ENCODE data around the gene C6orf52. TPM values are rescaled to one million over a fixed set of nuclear protein-coding genes. Genes with fewer than 3 reads are reported as not detected.
"Not testable (repeated sequence)": the region's sequence is repeated elsewhere in the genome, so short reads cannot be mapped to it uniquely, and the experiment has no call there.

C6orf52 gene
- total and polyA plus RNA-seq, 5 donors from 2014 or later = 0.68 to 2.6 (median 2.3) TPM; not detected in 2

DNA sequence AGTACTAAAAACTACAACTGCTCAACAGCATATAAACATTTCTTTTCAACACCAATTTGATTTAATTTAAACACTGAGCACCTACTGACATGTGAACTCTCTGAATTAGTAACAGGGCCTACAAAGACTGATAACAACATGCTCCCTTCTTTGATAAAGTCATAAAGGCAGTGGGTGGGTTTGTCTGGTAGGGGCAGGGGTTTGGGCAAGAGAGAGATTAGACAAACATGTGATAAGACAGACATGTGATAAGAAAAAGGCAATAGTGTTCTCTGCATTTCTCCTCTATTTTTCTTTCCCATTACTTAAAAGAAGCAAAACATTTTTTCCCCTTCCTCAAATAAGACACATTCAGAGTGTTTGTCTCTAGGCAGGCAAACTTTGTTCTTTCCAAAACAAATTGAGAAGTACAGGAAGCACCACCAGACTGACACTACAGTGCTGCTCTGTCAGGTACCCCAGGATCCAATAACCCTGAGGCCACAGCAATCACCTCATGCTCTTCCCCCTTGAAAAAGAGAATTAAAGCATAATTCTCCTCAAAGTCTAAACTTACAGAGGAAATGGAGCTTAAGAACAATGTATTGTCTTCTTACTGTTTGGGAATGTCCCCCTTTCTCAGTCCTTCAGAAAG is 11.9 kb downstream of the C6orf52 start:
- Histone ChIP-seq H3K36me3 (ENCODE audit: control insufficient read depth, insufficient read depth, low read length) (no peaks in the 10 kb centered on the region), H3K27ac (ENCODE audit: insufficient read depth, low read length, poor library complexity, severe bottlenecking) (no peak overlapping the region), H3K27me3 (ENCODE audit: control insufficient read depth, insufficient read depth, low read length) (no peaks in the 10 kb centered on the region), H3K4me3 (ENCODE audit: low read depth, low read length) (no peak overlapping the region), H3K4me1 (ENCODE audit: control insufficient read depth, insufficient read depth, low read length, poor library complexity, severe bottlenecking) (peaks cover 8% of the 10 kb centered on the region), H3K9me3 (ENCODE audit: control insufficient read depth in 2 of 2, low read length in 2 of 2) (no peaks in the 10 kb centered on the region)
- H3K36me3 Mint-ChIP-seq = no peaks in the 10 kb centered on the region
- no peaks in the 10 kb centered on the region for H3K9me3 Mint-ChIP-seq
- ATAC-seq (ENCODE audit: low read depth in 2 of 2) = no peak
- H3K27ac Mint-ChIP-seq = peak overlapping the region in 1 of 3 donors; percentile 50
- peaks cover 9% of the 10 kb centered on the region for H3K27me3 Mint-ChIP-seq
- DNase-seq = no peak
- peaks cover 1 to 17% (median 13%) of the 10 kb centered on the region in 4 donors for H3K4me1 Mint-ChIP-seq
- no peak overlapping the region for H3K4me3 Mint-ChIP-seq

DNA sequence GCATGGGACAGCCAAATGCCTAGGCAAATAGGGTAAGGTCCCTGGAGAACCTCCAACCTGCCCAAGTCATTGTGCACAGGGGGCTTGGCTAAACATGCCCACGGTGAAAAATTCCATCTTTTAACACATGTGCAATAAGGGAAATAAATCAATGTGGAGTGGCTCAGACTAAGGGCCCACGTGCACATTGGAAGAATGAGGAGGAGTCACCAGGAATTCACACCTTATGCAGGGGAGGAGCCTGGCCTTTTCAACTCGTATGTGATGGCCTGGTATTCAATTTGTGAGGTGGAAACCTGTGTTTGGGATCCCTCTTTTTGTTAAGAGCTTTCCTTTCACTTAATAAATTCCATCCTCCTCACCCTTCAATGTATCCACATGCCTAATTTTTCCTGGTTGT is 12.6 kb downstream of the C6orf52 start:
- Histone ChIP-seq H3K9me3 (ENCODE audit: control insufficient read depth in 2 of 2, low read length in 2 of 2) (no peaks in the 10 kb centered on the region), H3K4me1 (ENCODE audit: control insufficient read depth, insufficient read depth, low read length, poor library complexity, severe bottlenecking) (peaks cover 8% of the 10 kb centered on the region), H3K4me3 (ENCODE audit: low read depth, low read length) (no peak overlapping the region), H3K27me3 (ENCODE audit: control insufficient read depth, insufficient read depth, low read length) (no peaks in the 10 kb centered on the region), H3K27ac (ENCODE audit: insufficient read depth, low read length, poor library complexity, severe bottlenecking) (no peak overlapping the region), H3K36me3 (ENCODE audit: control insufficient read depth, insufficient read depth, low read length) (no peaks in the 10 kb centered on the region)
- H3K9me3 Mint-ChIP-seq = no peaks in the 10 kb centered on the region
- no peak for ATAC-seq (ENCODE audit: low read depth in 2 of 2)
- peaks cover 9% of the 10 kb centered on the region for H3K27me3 Mint-ChIP-seq
- DNase-seq = no peak
- peaks cover 1 to 17% (median 13%) of the 10 kb centered on the region in 4 donors for H3K4me1 Mint-ChIP-seq
- no peaks in the 10 kb centered on the region for H3K36me3 Mint-ChIP-seq
- peak overlapping the region in 1 of 3 donors; percentile 50 for H3K27ac Mint-ChIP-seq
- no peak overlapping the region for H3K4me3 Mint-ChIP-seq

DNA sequence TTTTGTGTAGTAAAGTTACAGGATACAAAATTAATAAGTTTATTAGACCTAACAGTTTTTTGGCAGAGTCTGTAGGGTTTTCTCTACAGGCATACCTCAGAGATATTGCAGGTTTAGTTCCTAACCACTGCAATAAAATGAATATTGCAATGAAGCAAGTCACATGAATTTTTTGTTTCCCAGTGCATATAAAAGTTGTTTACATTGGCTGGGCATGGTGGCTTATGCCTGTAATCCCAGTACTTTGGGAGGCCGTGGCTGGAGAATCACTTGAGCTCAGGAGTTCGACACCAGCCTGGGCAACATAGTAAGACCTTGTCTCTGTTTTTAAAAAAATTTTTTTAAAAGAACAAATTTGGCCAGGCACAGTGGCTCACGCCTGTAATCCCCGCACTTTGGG is 16.0 kb downstream of the C6orf52 start:
- H3K36me3 ChIP-seq (ENCODE audit: control insufficient read depth, insufficient read depth, low read length) = no peaks in the 10 kb centered on the region
- no peak overlapping the region for H3K4me3 Mint-ChIP-seq
- H3K27me3 ChIP-seq (ENCODE audit: control insufficient read depth, insufficient read depth, low read length) = no peaks in the 10 kb centered on the region
- peaks cover 8% of the 10 kb centered on the region for H3K4me1 ChIP-seq (ENCODE audit: control insufficient read depth, insufficient read depth, low read length, poor library complexity, severe bottlenecking)
- peaks cover under 1 to 8% (median 2%) of the 10 kb centered on the region in 4 donors for H3K4me1 Mint-ChIP-seq
- H3K27me3 Mint-ChIP-seq = no peaks in the 10 kb centered on the region
- H3K9me3 Mint-ChIP-seq = no peaks in the 10 kb centered on the region
- no peaks in the 10 kb centered on the region for H3K9me3 ChIP-seq (ENCODE audit: control insufficient read depth in 2 of 2, low read length in 2 of 2)
- no peak overlapping the region for H3K27ac ChIP-seq (ENCODE audit: insufficient read depth, low read length, poor library complexity, severe bottlenecking)
- no peaks in the 10 kb centered on the region for H3K36me3 Mint-ChIP-seq
- DNase-seq (no peak), ATAC-seq (ENCODE audit: low read depth in 2 of 2) (no peak)
- no peak overlapping the region for H3K4me3 ChIP-seq (ENCODE audit: low read depth, low read length)
- H3K27ac Mint-ChIP-seq = no peak overlapping the region

DNA sequence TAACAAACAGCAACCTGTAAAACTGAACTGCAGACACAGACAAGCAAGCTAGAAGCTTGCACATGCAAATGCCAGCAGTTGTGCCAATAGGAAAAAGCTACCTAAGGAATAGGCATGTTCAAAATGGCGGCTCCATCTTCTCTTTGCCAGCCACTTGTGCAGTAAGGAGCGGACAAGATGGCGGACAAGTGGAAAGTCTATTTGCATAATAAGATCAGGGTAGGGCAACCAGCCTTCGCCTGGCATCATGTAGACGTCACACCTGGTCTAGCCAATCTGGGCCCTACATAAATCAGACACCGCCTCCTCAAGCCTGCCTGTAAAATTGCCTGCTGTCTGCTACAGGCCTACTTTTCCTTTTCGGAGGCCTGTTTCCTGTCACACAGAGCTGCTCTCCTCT is 18.0 kb downstream of the C6orf52 start:
- Mint-ChIP-seq H3K36me3 (no peaks in the 10 kb centered on the region), H3K4me3 (no peak overlapping the region), H3K27ac (no peak overlapping the region), H3K9me3 (no peaks in the 10 kb centered on the region), H3K27me3 (peaks cover 5% of the 10 kb centered on the region), H3K4me1 (no peaks in the 10 kb centered on the region)
- Histone ChIP-seq H3K36me3 (ENCODE audit: control insufficient read depth, insufficient read depth, low read length) (no peaks in the 10 kb centered on the region), H3K4me3 (ENCODE audit: low read depth, low read length) (no peak overlapping the region), H3K27ac (ENCODE audit: insufficient read depth, low read length, poor library complexity, severe bottlenecking) (no peak overlapping the region), H3K27me3 (ENCODE audit: control insufficient read depth, insufficient read depth, low read length) (no peaks in the 10 kb centered on the region), H3K9me3 (ENCODE audit: control insufficient read depth in 2 of 2, low read length in 2 of 2) (no peaks in the 10 kb centered on the region), H3K4me1 (ENCODE audit: control insufficient read depth, insufficient read depth, low read length, poor library complexity, severe bottlenecking) (no peaks in the 10 kb centered on the region)
- ATAC-seq (ENCODE audit: low read depth in 2 of 2) (no peak), DNase-seq (no peak)

DNA sequence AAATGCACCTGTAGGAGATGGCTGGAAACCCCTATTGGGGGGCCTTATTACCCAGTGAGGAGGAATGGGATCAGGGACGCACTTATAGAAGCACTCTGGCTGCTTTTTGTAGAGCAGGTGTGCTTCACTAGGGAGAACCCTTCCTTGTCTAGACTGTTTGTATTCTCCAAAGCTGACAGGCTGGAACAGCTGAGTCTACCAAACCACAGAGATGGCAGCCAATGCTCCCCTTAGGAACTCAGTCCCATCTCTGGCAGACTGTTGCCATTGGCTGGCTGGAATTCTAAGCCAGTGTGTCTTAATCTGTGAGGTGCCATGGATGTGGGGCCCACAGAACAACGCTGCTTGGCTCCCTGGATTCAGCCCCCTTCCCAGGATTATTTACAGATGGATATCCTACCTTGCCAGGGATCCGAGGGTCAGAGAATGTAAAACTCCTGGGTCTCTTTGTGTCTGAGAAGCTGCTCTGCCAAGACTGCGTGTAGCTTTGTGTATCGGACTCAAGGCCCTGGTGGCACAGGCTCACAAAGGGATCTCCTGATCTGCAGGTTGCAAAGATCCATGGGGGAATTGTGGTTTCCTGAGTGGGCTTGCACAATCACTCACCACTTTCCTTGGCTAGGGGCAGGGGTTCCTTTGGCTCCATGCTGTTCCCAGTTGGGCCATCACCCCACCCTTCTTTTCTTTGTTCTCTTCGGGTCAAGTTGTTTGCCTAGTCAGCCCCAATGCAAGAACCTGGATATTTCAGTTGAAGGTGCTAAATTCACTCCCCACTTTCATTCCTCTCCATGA is 26.1 kb downstream of the C6orf52 start:
- no peak for ATAC-seq (ENCODE audit: low read depth in 2 of 2)
- Mint-ChIP-seq H3K4me1 (no peaks in the 10 kb centered on the region), H3K27ac (no peak overlapping the region), H3K36me3 (no peaks in the 10 kb centered on the region), H3K4me3 (no peak overlapping the region), H3K9me3 (peaks cover 0 to 5% (median 2%) of the 10 kb centered on the region in 7 donors), H3K27me3 (peaks cover 27% of the 10 kb centered on the region)
- no peak for DNase-seq
- H3K9me3 ChIP-seq (ENCODE audit: control insufficient read depth in 2 of 2, low read length in 2 of 2) = no peaks in the 10 kb centered on the region
- H3K4me3 ChIP-seq (ENCODE audit: low read depth, low read length) = no peak overlapping the region
- H3K36me3 ChIP-seq (ENCODE audit: control insufficient read depth, insufficient read depth, low read length) = no peaks in the 10 kb centered on the region
- no peaks in the 10 kb centered on the region for H3K4me1 ChIP-seq (ENCODE audit: control insufficient read depth, insufficient read depth, low read length, poor library complexity, severe bottlenecking)
- H3K27me3 ChIP-seq (ENCODE audit: control insufficient read depth, insufficient read depth, low read length) = no peaks in the 10 kb centered on the region
- H3K27ac ChIP-seq (ENCODE audit: insufficient read depth, low read length, poor library complexity, severe bottlenecking) = no peak overlapping the region

DNA sequence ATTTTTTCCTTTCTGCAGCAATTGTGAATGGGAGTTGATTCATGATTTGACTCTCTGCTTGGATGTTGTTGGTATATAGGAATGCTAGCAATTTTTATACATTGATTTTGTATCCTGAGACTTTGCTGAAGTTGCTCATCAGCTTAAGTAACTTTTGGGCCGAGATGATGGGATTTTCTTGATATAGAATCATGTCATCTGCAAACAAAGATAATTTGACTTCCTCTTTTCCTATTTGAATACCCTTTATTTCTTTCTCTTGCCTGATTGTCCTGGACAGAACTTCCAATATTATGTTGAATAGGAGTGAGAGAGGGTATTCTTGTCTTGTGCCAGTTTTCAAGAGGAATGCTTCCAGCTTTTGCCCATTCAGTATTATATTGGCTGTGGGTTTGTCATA is 28.8 kb downstream of the C6orf52 start:
- H3K27me3 ChIP-seq (ENCODE audit: control insufficient read depth, insufficient read depth, low read length); H3K36me3 ChIP-seq (ENCODE audit: control insufficient read depth, insufficient read depth, low read length); H3K4me1 Mint-ChIP-seq; H3K27ac Mint-ChIP-seq; H3K27ac ChIP-seq (ENCODE audit: insufficient read depth, low read length, poor library complexity, severe bottlenecking); H3K9me3 ChIP-seq (ENCODE audit: control insufficient read depth in 2 of 2, low read length in 2 of 2); H3K4me1 ChIP-seq (ENCODE audit: control insufficient read depth, insufficient read depth, low read length, poor library complexity, severe bottlenecking); H3K4me3 Mint-ChIP-seq; DNase-seq; ATAC-seq (ENCODE audit: low read depth in 2 of 2); H3K4me3 ChIP-seq (ENCODE audit: low read depth, low read length); H3K9me3 Mint-ChIP-seq; H3K36me3 Mint-ChIP-seq: not testable (repeated sequence)
- peaks cover 21% of the 10 kb centered on the region for H3K27me3 Mint-ChIP-seq

DNA sequence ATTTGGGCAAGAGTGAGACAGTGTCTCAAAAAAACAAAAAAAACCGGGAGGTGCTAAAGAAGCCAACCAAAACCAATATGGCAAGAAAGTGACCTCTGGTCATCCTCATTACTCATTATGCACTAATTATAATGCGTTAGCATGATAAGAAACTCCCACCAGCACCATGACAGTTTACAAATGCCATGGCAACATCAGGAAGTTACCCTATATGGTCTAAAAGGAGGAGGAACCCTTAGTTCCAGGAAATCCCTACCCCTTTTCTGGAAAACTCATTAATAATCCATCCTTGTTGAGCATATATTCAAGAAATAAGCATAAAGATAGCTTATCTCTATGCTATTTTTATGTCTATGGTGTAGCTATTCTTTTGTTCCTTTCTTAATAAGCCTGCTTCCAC is 31.7 kb downstream of the C6orf52 start:
- no peak overlapping the region for H3K27ac ChIP-seq (ENCODE audit: insufficient read depth, low read length, poor library complexity, severe bottlenecking)
- H3K4me3 ChIP-seq (ENCODE audit: low read depth, low read length) = no peak overlapping the region
- no peaks in the 10 kb centered on the region for H3K36me3 ChIP-seq (ENCODE audit: control insufficient read depth, insufficient read depth, low read length)
- Mint-ChIP-seq H3K4me3 (no peak overlapping the region), H3K27ac (no peak overlapping the region), H3K9me3 (peaks cover 0 to 7% (median 3%) of the 10 kb centered on the region in 7 donors), H3K4me1 (peaks cover 0 to 6% (median 0%) of the 10 kb centered on the region in 4 donors), H3K36me3 (no peaks in the 10 kb centered on the region), H3K27me3 (peaks cover 12% of the 10 kb centered on the region)
- no peaks in the 10 kb centered on the region for H3K9me3 ChIP-seq (ENCODE audit: control insufficient read depth in 2 of 2, low read length in 2 of 2)
- H3K27me3 ChIP-seq (ENCODE audit: control insufficient read depth, insufficient read depth, low read length) = no peaks in the 10 kb centered on the region
- H3K4me1 ChIP-seq (ENCODE audit: control insufficient read depth, insufficient read depth, low read length, poor library complexity, severe bottlenecking) = no peaks in the 10 kb centered on the region
- DNase-seq (no peak), ATAC-seq (ENCODE audit: low read depth in 2 of 2) (no peak)

DNA sequence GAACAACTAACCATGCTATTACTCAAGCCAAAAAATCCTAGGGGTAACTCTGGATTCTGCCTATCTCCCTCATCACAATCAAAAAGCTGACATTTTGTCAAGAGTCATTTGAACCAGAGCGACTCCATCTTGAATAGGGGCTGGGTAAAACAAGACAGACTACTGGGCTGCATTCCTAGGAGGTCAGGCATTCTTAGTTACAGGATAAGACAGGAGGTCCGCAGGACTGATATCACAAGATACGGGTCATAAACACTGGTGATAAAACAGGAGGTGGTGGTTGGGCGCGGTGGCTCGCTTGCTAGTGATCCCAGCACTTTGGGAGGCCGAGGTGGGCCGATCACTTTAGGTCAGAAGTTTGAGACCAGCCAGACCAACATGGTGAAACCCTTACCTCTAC is 32.2 kb downstream of the C6orf52 start:
- Mint-ChIP-seq H3K36me3 (no peaks in the 10 kb centered on the region), H3K27me3 (peaks cover 7% of the 10 kb centered on the region), H3K4me3 (no peak overlapping the region)

More for the DNA sequence above, 32.2 kb downstream of the C6orf52 start:
- DNase-seq (no peak), ATAC-seq (ENCODE audit: low read depth in 2 of 2) (no peak)
- no peak overlapping the region for H3K4me3 ChIP-seq (ENCODE audit: low read depth, low read length)
- H3K27me3 ChIP-seq (ENCODE audit: control insufficient read depth, insufficient read depth, low read length) = no peaks in the 10 kb centered on the region
- H3K9me3 Mint-ChIP-seq = peaks cover 0 to 7% (median 3%) of the 10 kb centered on the region in 7 donors
- no peak overlapping the region for H3K27ac Mint-ChIP-seq
- H3K9me3 ChIP-seq (ENCODE audit: control insufficient read depth in 2 of 2, low read length in 2 of 2) = no peaks in the 10 kb centered on the region
- H3K27ac ChIP-seq (ENCODE audit: insufficient read depth, low read length, poor library complexity, severe bottlenecking) = no peak overlapping the region
- H3K4me1 ChIP-seq (ENCODE audit: control insufficient read depth, insufficient read depth, low read length, poor library complexity, severe bottlenecking) = no peaks in the 10 kb centered on the region
- peaks cover 0 to 6% (median 0%) of the 10 kb centered on the region in 4 donors for H3K4me1 Mint-ChIP-seq
- no peaks in the 10 kb centered on the region for H3K36me3 ChIP-seq (ENCODE audit: control insufficient read depth, insufficient read depth, low read length)

Data from CD4-positive, CD25-positive, alpha-beta regulatory T cell (primary cell).